GM18873 (cell line): ENCODE results near the gene ASTN2.

Source experiments
- ATAC-seq: cut with Tn5 transposase; IDR thresholded peaks from one replicate; pipeline ENCODE4 v1.9.1; 2021; ENCODE audit warnings: mild to moderate bottlenecking, moderate library complexity, moderate number of reproducible peaks; ENCODE audit not compliant: unreplicated experiment, low FRiP score

The ASTN2 gene

DNA sequence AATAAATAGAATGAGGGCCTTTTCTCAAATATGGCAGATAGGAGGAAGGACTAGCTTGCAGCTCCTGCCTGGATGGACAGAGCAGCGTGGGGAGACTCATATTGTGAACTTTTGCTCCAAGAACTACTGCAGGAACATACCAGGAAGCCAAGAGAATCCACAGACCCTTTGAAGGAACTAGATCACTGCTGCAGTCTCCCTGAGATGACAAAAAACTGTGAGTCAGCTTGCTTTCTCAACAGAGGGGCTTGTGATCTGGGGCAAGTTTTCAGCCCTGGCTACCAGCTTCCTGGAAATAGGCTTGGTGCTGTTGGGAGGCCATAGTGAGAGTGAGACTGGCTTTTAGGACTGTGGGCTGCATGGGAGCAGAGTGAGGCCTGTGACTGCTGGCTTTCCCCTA, 898.4 kb downstream of the ASTN2 start:
- no peak for ATAC-seq

DNA sequence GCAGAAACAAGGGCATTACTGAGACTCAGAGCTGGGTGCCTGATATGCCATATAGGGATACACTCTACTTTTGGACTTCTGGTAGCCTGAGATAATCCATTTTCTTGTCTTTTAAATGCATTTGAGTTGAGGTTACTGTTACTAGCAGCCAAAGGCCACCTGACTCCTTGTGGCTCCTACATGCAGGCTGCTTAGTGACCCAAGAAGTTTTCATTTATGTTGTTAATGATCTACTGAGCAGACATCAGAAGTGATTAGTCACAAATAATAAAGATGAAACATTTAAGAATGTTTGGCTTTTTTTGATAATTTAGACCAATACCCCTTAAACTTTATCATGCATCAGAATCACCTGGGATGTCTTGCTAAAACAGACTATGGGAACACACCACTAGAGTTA, 899.3 kb downstream of the ASTN2 start:
- no peak for ATAC-seq

GRCh38 chr9:116506685-116507084, 908.2 kb downstream of the ASTN2 start:
- no peak for ATAC-seq

DNA sequence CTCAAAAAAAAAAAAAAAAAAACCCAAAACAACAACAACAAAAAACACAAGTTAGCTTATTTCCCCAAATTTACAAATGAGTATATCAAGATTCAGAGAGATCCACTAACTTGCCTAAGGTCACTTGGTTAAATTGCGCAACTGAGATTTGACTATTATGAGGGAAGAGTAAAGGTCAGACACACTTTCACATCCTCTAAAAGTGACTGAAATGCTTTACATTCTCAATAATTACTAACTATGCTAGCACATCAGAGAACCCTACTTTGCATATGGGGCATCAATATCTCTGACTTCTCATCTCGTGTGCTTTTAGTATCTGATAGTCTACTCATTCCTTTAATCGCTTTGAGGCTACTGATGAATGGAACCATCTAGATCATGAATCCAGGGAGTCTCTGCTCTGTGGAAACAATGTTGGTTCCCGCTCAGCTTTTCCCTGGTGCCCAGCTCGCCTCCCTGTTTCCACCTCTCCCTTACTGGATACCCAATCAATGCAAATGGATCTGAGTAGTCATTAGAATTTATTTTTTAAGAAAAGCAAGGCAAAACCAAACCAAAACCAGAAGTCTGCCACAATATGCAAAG, 909.9 kb downstream of the ASTN2 start:
- peak; percentile 84 for ATAC-seq

DNA sequence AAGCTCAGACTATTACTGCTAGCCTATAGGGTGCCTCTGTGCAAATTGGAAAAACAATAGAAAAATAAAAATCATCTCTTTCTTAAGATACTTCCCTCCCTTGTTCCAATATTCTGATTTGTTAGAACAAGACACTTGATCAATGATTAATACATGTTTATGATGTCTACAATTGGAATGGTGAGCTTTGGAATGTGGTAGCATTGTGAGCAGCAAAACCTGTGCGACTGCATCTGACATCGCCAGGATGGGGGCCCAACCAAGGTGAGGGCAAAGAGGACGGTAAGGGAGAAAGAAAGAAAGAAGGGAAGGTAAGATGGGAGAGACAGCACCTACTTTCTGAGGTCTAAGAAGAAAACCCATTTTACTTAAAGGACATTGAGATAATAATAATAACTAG, 910.8 kb downstream of the ASTN2 start:
- no peak for ATAC-seq

DNA sequence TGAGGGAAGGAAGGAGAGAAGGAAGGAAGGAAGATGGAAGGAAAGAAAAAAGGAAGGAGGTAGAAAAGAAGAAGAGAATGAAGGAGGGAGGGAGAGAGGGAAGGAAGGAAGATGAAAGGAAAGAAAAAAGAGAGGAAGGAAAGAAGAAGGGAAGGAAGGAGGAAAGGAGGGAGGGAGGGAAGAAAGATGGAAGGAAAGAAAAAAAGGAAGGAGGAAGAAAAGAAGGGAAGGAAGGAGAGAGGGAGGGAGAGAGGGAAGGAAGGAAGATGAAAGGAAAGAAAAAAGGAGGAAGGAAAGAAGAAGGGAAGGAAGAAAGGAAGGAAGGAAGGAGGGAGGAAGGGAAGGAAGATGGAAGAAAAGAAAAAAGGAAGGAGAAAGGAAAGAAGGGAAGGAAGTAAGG, 912.1 kb downstream of the ASTN2 start:
- ATAC-seq = no peak

DNA sequence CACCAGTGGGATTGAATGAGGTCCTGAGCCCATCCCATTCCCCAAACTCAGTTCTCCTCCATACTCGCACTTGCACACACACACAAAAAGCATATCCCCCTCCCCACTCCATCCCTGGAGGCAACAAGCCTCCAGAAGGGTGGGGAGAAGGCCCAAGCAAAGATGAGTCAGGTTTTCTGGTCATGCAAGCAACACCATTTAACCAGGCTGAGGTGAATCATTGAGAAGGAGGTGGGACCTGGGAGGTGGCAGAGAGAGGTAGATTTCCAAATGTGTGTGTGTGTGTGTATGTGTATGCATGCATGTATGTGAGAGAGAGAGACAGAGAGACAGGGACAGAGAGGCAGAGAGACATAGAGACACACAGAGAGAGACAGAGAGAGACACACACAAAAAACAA, 913.0 kb downstream of the ASTN2 start:
- ATAC-seq = no peak

- ATAC-seq = no peak
Measured at GRCh38 chr9:116499986-116500871, 914.6 kb downstream of the ASTN2 start.

DNA sequence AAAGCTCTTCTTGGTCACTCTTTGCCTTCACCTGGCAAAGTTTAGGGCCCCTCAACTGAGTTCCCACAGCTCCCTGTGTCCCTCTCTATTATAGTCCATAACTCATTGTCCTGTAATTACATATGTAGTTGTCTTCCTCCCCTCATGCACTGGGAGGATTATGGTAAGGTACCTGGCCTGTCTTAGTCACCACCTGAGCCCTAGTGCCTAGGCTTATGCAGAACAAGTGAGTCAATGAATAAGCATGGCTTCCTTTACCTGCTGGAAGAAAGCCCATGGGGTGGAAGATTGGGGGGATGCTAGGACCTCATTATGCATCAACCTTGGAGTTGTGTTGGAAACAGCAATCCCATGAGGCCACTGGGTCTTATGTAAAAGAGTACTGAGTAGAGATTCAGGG, 915.4 kb downstream of the ASTN2 start:
- ATAC-seq = no peak

DNA sequence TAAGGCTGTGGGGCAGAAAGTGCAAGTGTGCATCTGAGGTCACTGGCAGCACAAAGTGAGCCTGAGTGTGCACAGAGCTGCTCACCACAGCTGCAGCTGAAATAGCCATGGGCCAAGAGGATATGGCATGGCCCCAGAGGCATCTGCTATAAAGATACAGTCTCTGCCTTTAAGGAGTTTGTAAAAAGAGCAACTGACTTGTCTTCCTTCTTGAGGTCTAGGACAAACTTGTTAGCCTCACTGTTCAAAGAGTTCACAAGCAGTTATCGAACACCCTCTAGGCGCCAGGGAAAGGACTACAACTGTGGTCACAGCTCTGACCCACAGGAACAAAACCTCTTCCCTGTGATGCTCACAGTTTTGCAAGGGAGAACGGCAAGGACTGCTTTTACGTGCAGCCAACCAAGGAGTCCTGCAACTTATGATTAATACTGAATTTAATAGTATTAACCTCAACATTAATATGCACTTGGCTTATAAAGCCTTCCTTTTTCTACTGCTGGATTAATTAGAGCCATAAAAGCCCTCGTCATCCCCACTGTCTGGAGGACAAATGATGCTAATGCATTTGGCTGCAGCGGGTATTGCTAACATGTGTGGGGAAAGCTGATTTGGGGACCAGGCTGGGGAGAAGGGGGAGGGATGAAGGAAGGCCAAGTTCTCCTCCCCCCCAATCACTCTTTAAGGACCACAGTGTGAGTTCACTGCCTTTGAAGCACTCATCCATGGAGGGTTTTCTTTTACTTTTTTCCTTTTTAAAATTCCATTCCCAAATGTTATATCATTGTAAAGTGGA, 917.6 kb downstream of the ASTN2 start:
- ATAC-seq = no peak

GRCh38 chr9:116496167-116496566, 918.7 kb downstream of the ASTN2 start:
- no peak for ATAC-seq

DNA sequence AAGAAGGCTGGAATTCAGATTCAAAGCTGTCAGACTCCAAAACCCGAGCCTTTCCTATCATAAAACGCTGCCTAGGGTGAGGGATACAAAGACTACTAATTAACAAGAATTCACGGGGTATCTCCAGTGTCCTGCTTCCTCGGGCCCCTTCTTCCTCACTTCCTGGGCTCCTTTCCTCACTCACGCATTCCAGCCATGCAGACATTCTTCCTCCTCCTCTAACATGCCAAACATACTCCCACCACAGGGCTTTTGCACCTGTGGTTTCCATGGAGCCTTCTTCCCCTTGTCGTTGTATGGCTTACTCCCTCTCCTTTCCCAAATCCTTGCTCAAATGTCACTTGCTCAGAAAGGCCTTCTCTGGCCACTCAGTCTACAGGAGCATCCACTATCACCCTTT, 919.1 kb downstream of the ASTN2 start:
- ATAC-seq = no peak

DNA sequence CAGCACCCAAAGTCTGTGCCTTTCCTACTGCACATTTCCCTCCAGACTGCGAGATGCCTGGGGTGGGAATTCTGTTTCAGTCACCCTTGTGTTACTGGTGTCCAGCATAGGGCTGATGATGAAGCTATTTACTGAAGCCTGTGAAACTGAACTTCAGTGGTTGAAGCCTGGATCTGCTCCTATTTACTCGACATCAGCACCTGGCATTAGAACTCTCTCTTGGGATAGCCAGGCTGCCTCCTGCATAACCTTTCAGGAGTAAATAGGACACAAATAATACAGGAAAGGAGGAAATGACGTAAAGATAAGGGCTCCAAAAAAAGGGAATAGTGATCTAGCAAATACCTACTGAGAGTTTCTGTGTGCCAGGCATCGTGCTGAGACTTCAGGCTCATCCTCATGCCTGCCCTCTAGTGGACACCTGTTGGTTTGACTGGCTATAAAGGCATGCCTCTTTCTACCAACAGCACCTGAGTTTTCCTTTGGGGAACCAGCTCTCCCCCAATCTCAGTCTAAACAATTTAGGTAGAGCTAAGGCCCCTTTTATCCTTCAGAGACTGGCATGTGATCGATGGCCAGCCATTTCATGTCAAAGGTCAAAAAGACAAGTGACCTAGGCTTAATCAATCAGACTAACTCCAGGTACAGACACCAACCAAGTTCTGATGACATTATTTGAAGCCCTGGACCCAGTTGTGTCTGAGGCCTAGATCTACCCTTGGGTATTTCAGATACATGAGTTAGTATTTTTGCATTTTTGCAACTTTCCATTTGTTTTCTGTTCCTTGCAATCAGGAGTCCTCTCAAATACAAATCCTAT, 919.8 kb downstream of the ASTN2 start:
- ATAC-seq = no peak

DNA sequence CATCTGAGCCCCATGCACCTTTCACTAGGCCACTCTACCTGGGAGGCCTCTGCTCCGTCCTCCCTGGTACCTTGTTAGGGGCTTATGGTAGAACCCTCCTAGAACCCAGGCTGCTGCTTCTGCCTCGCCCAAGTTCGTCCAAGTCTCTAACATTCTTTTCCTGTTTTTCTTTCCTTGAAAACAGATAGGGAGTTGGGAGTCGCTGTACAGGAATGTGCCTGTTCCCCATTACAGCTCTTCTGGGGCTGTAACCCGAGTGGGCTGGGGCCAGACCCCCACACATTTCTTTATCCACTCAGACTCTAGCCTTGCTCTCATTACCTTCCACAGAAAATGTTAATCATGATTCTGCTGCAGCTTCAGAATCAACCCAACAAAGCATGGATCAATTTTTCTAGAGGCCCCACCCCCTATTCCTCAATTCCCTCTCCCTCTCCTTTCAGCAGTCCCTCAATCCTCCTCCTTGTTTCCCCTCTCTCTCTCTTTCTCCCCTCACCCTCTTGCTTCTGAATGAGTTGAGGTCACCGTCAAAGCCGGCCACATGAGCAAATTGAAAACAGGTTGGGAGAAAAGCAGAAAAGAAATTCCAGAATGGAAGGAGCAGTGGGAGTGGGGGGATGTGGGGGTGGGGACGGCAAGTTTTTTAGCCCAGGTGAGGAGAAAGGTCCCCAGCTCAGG, 921.5 kb downstream of the ASTN2 start:
- ATAC-seq = no peak

- ATAC-seq = no peak
Measured at GRCh38 chr9:116491659-116492058, 923.2 kb downstream of the ASTN2 start.

- ATAC-seq = no peak
Measured at GRCh38 chr9:116491219-116491618, 923.6 kb downstream of the ASTN2 start.

- ATAC-seq = no peak
Measured at GRCh38 chr9:116490321-116490720, 924.5 kb downstream of the ASTN2 start.

DNA sequence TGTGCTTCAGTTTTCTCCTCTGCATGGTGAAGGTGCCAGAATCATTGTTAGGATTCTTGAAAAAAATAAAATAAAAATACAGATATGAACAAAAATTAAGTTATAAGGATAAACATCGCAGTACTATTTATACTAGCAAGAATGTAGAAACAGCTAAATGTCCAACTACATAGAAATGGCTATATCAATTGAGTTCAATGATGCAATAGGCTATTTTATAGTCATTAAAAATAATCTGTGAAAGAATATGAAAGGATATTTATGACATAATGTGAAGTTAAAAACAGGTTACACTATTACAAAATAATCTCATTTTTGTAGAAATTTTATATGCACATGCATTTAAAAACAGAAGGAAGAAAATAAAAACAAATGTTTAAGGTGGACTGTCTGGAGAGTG, 926.5 kb downstream of the ASTN2 start:
- ATAC-seq = no peak

DNA sequence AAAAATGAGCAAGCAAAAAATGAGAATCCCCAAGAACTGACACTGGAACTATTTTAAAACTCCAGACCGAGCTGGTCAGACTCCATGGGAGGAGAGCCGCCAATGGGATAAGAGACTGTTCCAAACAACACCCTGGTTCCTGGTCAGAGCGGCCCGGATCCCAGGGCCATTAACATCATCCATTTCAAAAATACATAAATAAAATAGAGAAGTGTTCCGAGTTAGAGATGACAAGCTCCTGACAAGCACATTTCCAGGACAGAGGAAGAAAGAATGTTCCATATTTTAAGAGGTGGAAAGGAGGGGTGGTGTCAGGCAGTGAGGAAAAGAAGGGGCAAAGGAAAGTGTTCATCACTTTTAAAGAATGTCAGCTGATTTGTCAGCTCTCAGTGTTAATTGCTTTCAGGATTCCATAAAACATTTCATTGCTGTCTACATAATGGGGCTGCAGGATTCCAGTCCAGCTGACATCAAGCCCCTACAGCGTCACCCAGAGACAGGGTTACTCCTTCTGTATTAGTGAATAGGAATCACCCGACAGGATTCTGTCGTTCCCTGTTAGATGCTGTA, 930.3 kb downstream of the ASTN2 start:
- ATAC-seq = no peak
